ENCODE results near the gene FAR2.
A peak's percentile ranks its signal among the peaks of the same experiment; 100 is the strongest.
"Not testable (repeated sequence)": the region's sequence is repeated elsewhere in the genome, so short reads cannot be mapped to it uniquely, and the experiment has no call there.

Gene FAR2

GRCh38 chr12:29155079-29155478 is 6.0 kb downstream of the FAR2 start:
- peak; percentile 4 for DNase-seq

- DNase-seq, result no peak
These were observed 8.4 kb downstream of the FAR2 start for GRCh38 chr12:29157486-29157946.

GRCh38 chr12:29158115-29158763 is 9.2 kb downstream of the FAR2 start:
- no peak for DNase-seq

GRCh38 chr12:29159661-29160060 is 10.6 kb downstream of the FAR2 start:
- DNase-seq, result no peak

GRCh38 chr12:29160230-29160629 is 11.2 kb downstream of the FAR2 start:
- DNase-seq, result peak; percentile 5

- no peak for DNase-seq
These were observed 14.1 kb downstream of the FAR2 start for GRCh38 chr12:29163146-29163545.

GRCh38 chr12:29164477-29165393 is 15.7 kb downstream of the FAR2 start:
- DNase-seq, result peak; percentile 67

- no peak for DNase-seq
These were observed 18.4 kb downstream of the FAR2 start for GRCh38 chr12:29167445-29167844.

GRCh38 chr12:29167988-29168387 is 18.9 kb downstream of the FAR2 start:
- no peak for DNase-seq

GRCh38 chr12:29169978-29170377 is 20.9 kb downstream of the FAR2 start:
- not testable (repeated sequence) for DNase-seq

GRCh38 chr12:29170478-29171084 is 21.5 kb downstream of the FAR2 start:
- DNase-seq, result not testable (repeated sequence)

- DNase-seq, result no peak
These were observed 22.6 kb downstream of the FAR2 start for GRCh38 chr12:29171421-29172258.

GRCh38 chr12:29176941-29177340 is 27.9 kb downstream of the FAR2 start:
- no peak for DNase-seq

- not testable (repeated sequence) for DNase-seq
These were observed 33.2 kb downstream of the FAR2 start for GRCh38 chr12:29182247-29182646.

GRCh38 chr12:29187756-29188155 is 38.7 kb downstream of the FAR2 start:
- DNase-seq, result no peak

GRCh38 chr12:29191267-29191850 is 42.3 kb downstream of the FAR2 start:
- no peak for DNase-seq

- no peak for DNase-seq
These were observed 49.8 kb downstream of the FAR2 start for GRCh38 chr12:29198901-29199300.

- DNase-seq, result no peak
These were observed 51.5 kb downstream of the FAR2 start for GRCh38 chr12:29200586-29200985.

- DNase-seq, result no peak
These were observed 52.2 kb downstream of the FAR2 start for GRCh38 chr12:29201296-29201695.

GRCh38 chr12:29201746-29202145 is 52.7 kb downstream of the FAR2 start:
- DNase-seq, result no peak

- DNase-seq, result no peak
These were observed 55.4 kb downstream of the FAR2 start for GRCh38 chr12:29204521-29204920.

GRCh38 chr12:29207120-29207519 is 58.0 kb downstream of the FAR2 start:
- no peak for DNase-seq

Data from activated CD4-positive, alpha-beta T cell treated with anti-CD3 and anti-CD28 coated beads, Interleukin-10, Interleukin-2, amounts not matched to agents 100 ng/mL and 50 ng/mL, durations not matched to agents 16 hours and 8 hours (primary cell).